Measurements from ENCODE around the gene KDM4C. TPM values are rescaled to one million over a fixed set of nuclear protein-coding genes. Genes with fewer than 3 reads are reported as not detected.

KDM4C gene
- total RNA-seq, 2 experiments from 2014 or later, result 60.1 to 61.3 TPM

DNA sequence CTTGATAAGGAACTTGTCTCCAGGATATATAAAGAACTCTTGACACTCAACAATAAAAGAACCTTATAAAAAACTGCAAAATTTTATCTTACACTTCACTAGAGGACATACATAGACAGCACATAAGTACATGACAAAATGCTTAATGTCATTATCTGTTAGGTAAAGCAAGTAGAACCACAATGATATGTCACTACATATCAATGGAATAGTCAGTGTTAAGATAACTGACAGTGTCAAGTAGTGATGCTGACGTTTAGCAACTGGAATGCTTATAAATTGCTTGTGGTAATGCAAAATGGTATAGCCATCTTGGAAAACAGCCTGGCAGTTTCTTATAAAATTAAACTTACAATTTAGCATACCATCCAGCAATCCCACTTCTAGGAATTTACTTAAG is 314.1 kb downstream of the KDM4C start:
- TF ChIP-seq, protein P1, sequence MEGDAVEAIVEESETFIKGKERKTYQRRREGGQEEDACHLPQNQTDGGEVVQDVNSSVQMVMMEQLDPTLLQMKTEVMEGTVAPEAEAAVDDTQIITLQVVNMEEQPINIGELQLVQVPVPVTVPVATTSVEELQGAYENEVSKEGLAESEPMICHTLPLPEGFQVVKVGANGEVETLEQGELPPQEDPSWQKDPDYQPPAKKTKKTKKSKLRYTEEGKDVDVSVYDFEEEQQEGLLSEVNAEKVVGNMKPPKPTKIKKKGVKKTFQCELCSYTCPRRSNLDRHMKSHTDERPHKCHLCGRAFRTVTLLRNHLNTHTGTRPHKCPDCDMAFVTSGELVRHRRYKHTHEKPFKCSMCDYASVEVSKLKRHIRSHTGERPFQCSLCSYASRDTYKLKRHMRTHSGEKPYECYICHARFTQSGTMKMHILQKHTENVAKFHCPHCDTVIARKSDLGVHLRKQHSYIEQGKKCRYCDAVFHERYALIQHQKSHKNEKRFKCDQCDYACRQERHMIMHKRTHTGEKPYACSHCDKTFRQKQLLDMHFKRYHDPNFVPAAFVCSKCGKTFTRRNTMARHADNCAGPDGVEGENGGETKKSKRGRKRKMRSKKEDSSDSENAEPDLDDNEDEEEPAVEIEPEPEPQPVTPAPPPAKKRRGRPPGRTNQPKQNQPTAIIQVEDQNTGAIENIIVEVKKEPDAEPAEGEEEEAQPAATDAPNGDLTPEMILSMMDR (IDR thresholded peaks at IDR 0.05), result no peak
- ATAC-seq (ENCODE audit: poor library complexity), result no peak
- H3K27ac Mint-ChIP-seq, result no peak overlapping the region
- ChIA-PET POLR2A (no interaction called here), CTCF (no interaction called here)
- no peaks in the 10 kb centered on the region for H3K9me3 Mint-ChIP-seq
- Histone ChIP-seq H3K27ac (ENCODE audit: low read depth in 1 of 2, low read length in 2 of 2) (no peak overlapping the region), H3K9me3 (ENCODE audit: control insufficient read depth in 1 of 2, insufficient read depth in 1 of 2, low read length in 2 of 2) (no peaks in the 10 kb centered on the region), H3K27me3 (ENCODE audit: control insufficient read depth in 1 of 2, insufficient read depth in 2 of 2, low read length in 2 of 2) (no peaks in the 10 kb centered on the region), H3K4me3 (ENCODE audit: low read length) (no peak overlapping the region), H3K36me3 (ENCODE audit: insufficient read depth, low read length) (peaks cover 10% of the 10 kb centered on the region), H3K4me1 (ENCODE audit: insufficient read depth, low read length) (no peaks in the 10 kb centered on the region)
- intact Hi-C loops (cut with DNase I, micrococcal nuclease), result no loop called here
- no peak overlapping the region for H3K4me3 Mint-ChIP-seq
- no peak for DNase-seq
- H3K4me1 Mint-ChIP-seq (ENCODE audit: low read depth), result no peaks in the 10 kb centered on the region
- peaks cover 61% of the 10 kb centered on the region for H3K36me3 Mint-ChIP-seq (ENCODE audit: low read depth)
- no peaks in the 10 kb centered on the region for H3K27me3 Mint-ChIP-seq

DNA sequence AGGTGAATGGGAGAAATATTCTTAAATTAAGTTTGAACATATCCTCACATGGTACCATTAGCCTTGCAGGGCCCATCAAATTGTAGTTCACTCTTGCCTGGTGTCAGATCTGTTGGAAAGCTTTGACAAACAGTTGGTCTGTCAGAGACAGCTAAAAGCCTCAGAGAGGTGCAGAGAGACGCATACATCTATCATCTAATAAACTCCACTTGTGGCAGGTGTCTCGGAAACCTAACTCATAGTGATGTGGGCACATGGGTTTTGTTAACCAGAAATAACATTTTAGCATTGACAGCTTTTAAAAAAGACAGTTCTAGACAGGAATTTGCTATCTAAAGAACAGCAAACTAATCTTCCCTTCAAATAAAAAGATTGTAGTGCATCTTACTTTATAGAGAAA is 315.9 kb downstream of the KDM4C start:
- H3K27me3 Mint-ChIP-seq, result no peaks in the 10 kb centered on the region
- H3K27ac ChIP-seq (ENCODE audit: low read depth in 1 of 2, low read length in 2 of 2), result no peak overlapping the region
- no peak overlapping the region for H3K4me3 Mint-ChIP-seq
- no peak overlapping the region for H3K4me3 ChIP-seq (ENCODE audit: low read length)
- no peaks in the 10 kb centered on the region for H3K4me1 Mint-ChIP-seq (ENCODE audit: low read depth)
- no peak for DNase-seq
- peaks cover 18% of the 10 kb centered on the region for H3K36me3 ChIP-seq (ENCODE audit: insufficient read depth, low read length)
- no peak for ATAC-seq (ENCODE audit: poor library complexity)
- TF ChIP-seq, protein P1 (IDR thresholded peaks at IDR 0.05), result no peak
- intact Hi-C loops (cut with DNase I, micrococcal nuclease), result no loop called here
- H3K4me1 ChIP-seq (ENCODE audit: insufficient read depth, low read length), result no peaks in the 10 kb centered on the region
- H3K27me3 ChIP-seq (ENCODE audit: control insufficient read depth in 1 of 2, insufficient read depth in 2 of 2, low read length in 2 of 2), result no peaks in the 10 kb centered on the region
- ChIA-PET CTCF (no interaction called here), POLR2A (no interaction called here)
- no peak overlapping the region for H3K27ac Mint-ChIP-seq
- peaks cover 66% of the 10 kb centered on the region for H3K36me3 Mint-ChIP-seq (ENCODE audit: low read depth)
- H3K9me3 ChIP-seq (ENCODE audit: control insufficient read depth in 1 of 2, insufficient read depth in 1 of 2, low read length in 2 of 2), result no peaks in the 10 kb centered on the region
- no peaks in the 10 kb centered on the region for H3K9me3 Mint-ChIP-seq

- H3K4me3 Mint-ChIP-seq, result no peak overlapping the region
- ChIA-PET CTCF (no interaction called here), POLR2A (no interaction called here)
- no peaks in the 10 kb centered on the region for H3K27me3 Mint-ChIP-seq
- H3K9me3 Mint-ChIP-seq, result no peaks in the 10 kb centered on the region
- Histone ChIP-seq H3K4me3 (ENCODE audit: low read length) (no peak overlapping the region), H3K27me3 (ENCODE audit: control insufficient read depth in 1 of 2, insufficient read depth in 2 of 2, low read length in 2 of 2) (no peaks in the 10 kb centered on the region), H3K36me3 (ENCODE audit: insufficient read depth, low read length) (peaks cover 22% of the 10 kb centered on the region), H3K9me3 (ENCODE audit: control insufficient read depth in 1 of 2, insufficient read depth in 1 of 2, low read length in 2 of 2) (no peaks in the 10 kb centered on the region), H3K4me1 (ENCODE audit: insufficient read depth, low read length) (no peaks in the 10 kb centered on the region), H3K27ac (ENCODE audit: low read depth in 1 of 2, low read length in 2 of 2) (no peak overlapping the region)
- peaks cover 81% of the 10 kb centered on the region for H3K36me3 Mint-ChIP-seq (ENCODE audit: low read depth)
- intact Hi-C loops (cut with DNase I, micrococcal nuclease), result no loop called here
- no peak for ATAC-seq (ENCODE audit: poor library complexity)
- TF ChIP-seq, protein P1 (IDR thresholded peaks at IDR 0.05), result no peak
- no peak for DNase-seq
- H3K4me1 Mint-ChIP-seq (ENCODE audit: low read depth), result no peaks in the 10 kb centered on the region
- H3K27ac Mint-ChIP-seq, result no peak overlapping the region
These were observed 317.4 kb downstream of the KDM4C start for GRCh38 chr9:7075154-7075553.
